GM18498 (cell line): ENCODE data around the gene PC.

Experiments used
- ATAC-seq: cut with Tn5 transposase; IDR thresholded peaks from one replicate; pipeline ENCODE4 v1.9.1; 2021; ENCODE audit warnings: mild to moderate bottlenecking, moderate library complexity; ENCODE audit not compliant: unreplicated experiment

Gene PC

GRCh38 chr11:66868726-66869566 is 89.2 kb downstream of the PC start:
- peak; percentile 73 for ATAC-seq

- no peak for ATAC-seq
These were observed 90.0 kb downstream of the PC start for GRCh38 chr11:66868082-66868725.

GRCh38 chr11:66867425-66868040 is 90.7 kb downstream of the PC start:
- ATAC-seq = no peak

- ATAC-seq = no peak
These were observed 91.6 kb downstream of the PC start for GRCh38 chr11:66866511-66866986.

- no peak for ATAC-seq
These were observed 92.2 kb downstream of the PC start for GRCh38 chr11:66866007-66866406.

GRCh38 chr11:66864924-66865697 is 93.1 kb downstream of the PC start:
- ATAC-seq = no peak

GRCh38 chr11:66864172-66864901 is 93.8 kb downstream of the PC start:
- ATAC-seq = no peak

GRCh38 chr11:66863428-66864125 is 94.6 kb downstream of the PC start:
- no peak for ATAC-seq

GRCh38 chr11:66862559-66863037 is 95.6 kb downstream of the PC start:
- ATAC-seq = no peak

- no peak for ATAC-seq
These were observed 96.2 kb downstream of the PC start for GRCh38 chr11:66861774-66862558.

- no peak for ATAC-seq
These were observed 97.0 kb downstream of the PC start for GRCh38 chr11:66861038-66861773.

GRCh38 chr11:66860449-66860831 is 97.7 kb downstream of the PC start:
- no peak for ATAC-seq

- ATAC-seq = no peak
These were observed 98.3 kb downstream of the PC start for GRCh38 chr11:66859686-66860448.

- no peak for ATAC-seq
These were observed 99.1 kb downstream of the PC start for GRCh38 chr11:66858939-66859685.

- no peak for ATAC-seq
These were observed 99.8 kb downstream of the PC start for GRCh38 chr11:66858186-66858938.

GRCh38 chr11:66857927-66858185 is 100.3 kb downstream of the PC start:
- ATAC-seq = no peak
